ENCODE data around the gene CSNK1D.

CSNK1D gene

DNA sequence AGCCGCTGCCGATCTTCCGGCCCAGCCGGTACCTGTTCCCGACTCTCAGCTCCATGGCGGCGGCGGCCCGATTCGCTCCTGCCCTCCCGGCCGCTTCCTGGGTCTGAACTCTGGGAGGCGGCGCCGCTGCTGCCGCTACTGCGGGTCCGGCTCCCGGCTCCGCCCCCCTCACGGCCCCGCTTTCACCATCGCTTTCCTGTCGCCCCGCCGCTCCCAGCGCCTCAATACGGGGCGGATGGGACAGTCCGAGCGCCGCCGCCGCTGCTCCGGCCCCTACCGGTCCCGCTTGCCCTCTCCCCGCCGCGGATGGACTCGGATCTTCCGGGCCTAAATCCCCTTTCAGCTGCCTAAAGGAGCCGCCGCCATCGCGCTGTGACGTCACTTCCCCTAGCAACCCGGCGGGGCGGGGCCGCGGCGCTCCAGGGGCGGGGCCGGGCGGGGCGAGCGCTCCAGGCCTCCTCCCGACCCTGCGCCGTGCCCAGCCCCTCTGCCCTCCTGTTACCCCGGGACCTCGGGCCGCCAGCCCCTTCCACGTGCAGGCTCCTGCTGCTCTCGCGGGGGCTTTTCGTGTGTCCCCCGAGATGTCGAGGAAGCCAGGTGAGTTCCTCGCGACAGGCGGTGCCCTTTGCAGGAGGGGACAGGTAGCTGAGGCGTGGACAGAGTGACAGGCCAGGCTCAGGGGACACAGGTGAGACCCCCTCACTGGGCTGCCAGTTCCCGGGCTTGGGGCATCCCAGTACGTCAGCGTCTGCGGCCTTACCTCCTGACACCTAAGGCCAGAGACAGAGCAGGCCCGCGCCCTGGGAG lies at the start of gene CSNK1D:
CSNK1D (minus strand) TSS at position 374 of the 807 bp plus-strand sequence; CDS start at position 55, 319 bp downstream.
- DNase-seq = peak; percentile 74

DNA sequence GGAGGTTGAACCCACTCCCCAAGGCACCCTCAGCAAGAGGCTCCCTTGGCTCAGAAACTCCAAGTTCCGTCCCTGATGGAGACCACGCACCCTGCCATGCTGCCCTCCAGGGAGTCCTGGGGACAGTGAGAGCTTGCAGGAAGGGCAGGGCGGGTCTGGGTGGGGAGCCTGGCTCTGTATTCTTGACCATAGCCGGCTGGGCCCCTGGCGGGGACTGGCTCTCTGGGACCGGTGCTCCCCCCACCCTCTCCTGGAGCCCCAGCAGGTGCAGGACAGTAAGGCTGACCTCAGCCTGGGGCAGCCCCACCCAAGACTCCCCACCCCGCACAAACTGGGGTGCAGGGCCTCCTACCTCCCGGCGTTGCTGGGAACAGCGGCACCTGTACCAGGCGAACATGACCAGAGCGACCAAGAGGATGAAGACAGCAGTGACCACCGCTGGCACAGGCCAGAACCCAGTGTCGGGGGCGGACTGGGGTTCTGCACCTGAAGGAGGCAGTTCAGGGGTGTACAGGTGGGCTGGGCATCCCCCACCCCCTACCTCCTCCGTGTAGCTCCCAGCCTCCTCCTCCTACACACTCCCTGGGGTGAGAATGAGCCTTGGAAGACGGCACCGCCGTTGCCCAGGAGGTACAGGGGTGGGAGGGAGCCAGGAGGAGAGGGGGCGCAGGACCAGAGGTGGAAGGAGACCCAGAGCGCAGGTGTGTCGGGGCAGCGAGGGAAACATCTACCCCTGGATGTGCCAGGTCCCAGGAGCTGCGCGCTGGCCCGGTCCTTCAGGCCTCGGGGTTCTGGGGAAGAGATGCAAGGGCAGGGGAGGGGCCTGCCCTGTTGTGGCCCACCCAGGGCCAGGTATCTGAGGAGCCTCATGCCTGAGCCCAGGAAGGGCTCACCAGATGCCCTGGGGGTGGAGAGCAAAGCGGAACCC lies 49.3 kb upstream of the CSNK1D start:
- no peak for DNase-seq

DNA sequence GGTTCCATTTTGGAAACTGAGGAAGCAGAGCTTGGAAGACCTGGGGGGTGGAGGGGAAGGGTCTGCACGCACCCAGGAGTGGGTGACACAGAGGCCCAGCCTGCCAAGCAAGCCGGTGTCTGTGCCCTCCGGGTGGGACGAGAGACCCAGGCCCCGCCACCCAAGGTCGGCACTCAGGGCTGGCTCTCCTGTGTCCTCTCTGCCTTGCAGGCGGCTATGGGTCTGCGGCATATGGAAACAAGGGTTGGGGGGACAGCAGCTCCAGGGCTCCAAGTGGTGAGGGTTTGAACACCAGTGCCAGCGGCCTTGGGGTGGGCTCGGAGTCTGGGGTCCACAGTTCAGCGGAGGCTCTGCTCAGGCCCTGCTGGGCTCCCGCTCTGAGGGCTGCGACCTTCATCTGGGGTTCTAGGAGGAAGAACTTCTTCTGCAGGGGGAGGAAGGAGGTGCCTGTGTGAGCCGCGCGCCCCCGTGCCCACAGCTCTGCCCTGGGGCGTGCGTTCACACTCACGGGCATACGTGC lies 48.5 kb upstream of the CSNK1D start:
- no peak for DNase-seq

DNA sequence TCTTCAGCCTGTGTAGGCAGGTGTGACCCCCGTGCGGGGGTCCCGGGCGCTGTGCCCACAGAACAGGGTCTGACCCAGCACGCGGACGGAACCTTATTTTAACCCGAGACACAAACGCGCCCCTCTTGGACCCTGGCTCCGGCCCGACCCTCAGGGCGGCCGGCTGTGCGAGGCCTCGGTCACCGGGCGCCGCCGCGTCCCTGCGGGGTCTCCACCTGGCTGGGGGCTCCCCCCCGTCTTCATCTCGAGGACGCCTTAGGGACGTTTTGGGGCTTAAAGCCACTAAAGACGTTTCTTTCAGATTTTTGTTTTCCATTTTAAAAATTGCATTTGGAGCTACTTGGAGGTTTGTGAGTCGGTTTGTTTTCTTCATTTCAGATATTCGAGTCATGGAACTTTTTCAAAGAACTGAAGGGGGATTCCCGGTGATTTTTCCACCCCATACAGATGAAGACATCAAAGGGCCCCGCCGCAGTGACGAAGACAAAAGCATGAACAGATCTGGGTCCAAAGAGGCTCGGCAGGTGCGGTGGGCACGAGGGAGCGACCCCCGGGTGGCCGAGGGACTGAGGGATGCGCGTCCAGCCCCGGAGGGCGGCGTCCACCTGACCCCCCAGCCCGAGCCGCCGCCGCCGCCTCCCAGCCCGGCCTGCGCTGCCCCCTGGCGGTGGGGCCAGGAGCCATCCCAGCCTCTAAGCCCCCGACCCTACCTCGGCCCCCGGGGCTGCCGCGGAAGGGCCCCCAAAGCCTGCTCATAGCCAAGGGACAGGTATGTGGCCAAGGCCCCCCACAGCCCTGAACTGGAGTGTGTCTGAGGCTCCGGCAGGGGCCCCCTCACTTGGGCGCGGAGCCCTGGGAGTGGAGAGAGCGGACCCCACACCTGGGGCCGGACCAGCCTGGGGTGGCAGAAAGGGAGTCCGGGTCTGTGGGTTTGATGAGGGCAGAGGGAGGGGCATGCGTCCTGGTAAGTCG lies 47.7 kb upstream of the CSNK1D start:
- no peak for DNase-seq

DNA sequence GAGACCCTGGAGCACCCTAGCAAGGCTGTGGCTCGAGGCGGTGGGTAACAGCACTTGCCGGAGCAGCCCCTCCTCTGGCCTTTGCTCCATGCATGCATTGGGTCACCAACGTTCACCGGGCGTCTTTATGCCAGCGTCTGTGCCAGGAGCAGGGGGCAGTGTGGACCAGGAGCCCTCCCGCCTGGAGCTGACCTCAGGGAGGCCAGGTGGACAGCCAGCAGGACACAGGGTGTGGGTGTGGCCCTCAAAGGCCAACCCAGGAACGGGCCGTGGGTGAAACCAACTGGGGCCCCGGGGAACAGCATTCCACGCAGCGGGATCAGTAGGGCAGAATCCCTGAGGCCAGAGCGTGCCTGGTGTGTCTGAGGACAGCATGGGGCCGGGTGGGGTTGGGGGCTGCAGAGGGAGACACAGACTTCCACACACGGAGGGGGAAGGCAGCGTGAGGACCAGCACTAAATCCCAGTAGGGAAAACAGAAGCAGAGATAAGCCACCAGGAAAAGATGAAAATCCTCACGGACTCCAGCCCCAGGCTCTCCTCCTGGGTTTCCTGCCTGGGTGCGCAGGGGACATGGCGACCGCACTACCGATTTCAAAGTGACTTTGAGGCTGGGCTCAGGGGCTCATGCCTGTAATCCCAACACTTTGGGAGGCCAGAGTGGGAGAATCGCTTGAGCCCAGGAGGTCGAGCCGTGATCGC lies 46.8 kb upstream of the CSNK1D start:
- no peak for DNase-seq

DNA sequence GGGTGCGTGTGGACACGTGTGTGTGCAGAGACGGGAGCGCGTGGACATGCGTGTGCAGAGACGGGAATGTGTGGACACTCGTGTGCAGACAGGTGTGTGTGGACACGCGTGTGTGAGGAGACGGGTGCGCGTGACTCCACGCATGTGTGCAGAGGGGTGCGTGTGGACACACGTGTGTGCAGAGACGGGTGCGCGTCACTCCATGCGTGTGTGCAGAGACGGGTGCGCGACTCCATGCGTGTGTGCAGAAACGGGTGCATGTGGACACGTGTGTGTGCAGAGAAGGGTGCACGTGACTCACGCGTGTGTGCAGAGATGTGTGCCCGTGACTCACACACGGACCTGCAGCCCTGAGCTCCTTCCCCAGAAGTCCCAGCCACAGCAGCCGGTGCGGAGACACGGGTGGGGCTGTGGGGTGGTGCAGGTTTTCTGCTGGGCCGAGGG lies 46.1 kb upstream of the CSNK1D start:
- DNase-seq = no peak

DNA sequence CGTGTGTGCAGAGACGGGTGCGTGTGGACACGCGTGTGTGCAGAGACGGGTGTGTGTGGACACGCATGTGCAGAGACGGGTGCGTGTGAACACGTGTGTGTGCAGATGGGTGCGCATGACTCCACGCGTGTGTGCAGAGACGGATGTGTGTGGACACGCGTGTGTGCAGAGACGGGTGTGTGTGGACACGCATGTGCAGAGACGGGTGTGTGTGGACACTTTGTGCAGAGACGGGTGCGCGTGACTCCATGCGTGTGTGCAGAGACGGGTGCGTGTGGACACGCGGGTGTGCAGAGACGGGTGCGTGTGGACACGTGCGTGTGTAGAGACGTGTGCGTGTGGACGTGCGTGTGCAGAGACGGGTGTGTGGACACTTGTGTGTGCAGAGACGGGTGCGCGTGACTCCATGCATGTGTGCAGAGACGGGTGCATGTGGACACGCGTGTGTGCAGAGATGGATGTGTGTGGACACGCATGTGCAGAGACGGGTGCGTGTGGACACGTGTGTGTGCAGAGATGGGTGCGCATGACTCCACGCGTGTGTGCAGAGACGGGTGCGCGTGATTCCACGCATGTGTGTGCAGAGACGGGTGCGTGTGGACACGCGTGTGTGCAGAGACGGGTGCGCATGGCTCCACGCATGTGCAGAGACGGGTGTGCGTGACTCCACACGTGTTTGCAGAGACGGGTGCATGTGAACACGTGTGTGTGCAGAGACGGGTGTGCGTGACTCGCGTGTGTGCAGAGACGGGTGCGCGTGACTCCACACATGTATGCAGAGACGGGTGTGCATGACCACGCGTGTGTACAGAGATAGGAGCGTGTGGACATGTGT lies 45.5 kb upstream of the CSNK1D start:
- no peak for DNase-seq

DNA sequence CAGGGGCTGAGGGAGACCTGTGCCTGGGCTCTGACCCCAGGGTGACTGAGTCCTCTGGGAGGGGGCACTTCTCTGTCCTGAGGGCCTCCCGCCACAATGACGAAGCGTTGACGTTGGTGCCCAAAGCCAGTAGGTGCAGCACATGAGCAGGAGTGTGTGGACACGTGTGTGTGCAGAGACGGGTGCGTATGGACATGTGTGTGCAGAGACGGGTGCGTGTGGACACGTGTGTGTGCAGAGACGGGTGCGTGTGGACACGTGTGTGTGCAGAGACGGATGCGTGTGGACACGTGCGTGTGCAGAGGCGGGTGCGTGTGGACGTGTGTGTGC lies 44.6 kb upstream of the CSNK1D start:
- DNase-seq = no peak

DNA sequence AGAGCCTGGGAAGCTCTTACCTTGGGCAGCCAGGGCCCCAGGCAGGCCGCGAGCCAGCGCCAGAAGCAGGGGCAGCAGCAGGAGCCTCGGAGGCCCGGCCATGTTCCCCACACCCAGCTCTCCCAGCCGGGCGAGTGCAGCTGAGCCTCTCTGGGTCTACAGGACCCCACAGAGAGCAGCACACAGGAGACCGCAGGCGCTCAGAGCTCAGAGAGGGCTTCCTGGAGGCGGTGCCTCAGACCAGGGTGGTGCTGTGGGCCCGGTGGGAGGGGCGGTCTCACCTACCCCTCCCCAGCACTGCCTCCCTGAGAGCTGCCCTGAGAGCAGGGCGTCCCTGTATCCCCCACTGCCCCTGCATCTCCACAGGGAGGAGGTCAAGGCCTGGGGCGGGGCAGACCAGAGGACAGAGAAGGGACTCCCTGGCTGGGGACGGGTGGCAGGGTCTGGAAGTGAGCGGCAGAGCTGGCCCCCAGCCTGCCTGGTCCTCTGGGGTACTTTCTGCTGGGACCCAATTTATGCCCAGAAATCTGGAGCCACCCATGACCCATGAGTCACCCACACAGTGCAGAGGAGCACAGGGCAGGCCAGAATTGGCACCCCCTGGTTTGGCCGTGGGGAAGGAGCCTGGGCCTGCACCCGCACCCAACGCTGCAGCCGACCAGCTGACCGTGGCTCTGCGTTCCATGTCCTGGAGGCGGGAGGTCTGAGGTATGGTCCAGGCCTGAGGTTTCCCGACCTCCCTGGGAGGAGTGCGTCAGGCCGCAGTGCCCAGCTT lies 44.1 kb upstream of the CSNK1D start, which contains the start of gene CD7:
CD7 (minus strand) TSS at position 215 of the 775 bp plus-strand sequence; CDS start at position 102, 113 bp downstream.
- DNase-seq = no peak

DNA sequence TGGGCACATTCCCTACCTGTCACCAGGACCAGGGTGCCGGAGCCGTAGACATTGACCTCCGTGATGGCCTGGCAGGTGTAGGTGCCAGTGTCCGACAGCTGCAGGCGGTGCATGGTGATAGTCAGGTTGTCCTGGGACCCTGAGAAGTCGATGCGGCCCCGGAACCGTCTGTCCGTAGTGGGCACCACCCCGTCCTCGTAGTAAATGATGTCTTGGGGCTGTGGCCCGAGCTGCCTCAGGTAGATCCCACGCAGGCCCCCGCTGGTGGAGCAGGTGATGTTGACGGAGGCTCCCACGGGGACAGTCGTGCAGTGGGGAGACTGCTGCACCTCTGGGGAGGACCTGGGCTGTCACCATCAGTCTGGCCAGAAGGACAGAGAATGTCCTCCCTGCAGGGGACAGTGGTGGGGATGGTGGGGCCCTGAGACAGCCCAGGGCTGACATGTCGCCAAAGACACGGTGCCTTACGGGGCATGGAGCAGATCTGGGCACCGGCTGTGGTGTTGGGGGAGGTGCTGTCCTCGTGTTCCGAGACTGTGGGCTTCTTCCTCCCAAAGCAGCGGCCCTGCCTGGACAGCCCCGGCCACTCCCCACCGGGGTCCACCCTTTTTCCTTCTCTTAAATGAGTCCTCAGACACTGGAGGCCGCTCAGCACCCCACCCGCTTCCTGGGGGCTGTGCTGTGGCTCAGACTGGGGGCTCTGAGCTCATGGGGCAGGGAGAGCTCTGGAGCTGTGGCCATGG lies 43.3 kb upstream of the CSNK1D start:
- no peak for DNase-seq

DNA sequence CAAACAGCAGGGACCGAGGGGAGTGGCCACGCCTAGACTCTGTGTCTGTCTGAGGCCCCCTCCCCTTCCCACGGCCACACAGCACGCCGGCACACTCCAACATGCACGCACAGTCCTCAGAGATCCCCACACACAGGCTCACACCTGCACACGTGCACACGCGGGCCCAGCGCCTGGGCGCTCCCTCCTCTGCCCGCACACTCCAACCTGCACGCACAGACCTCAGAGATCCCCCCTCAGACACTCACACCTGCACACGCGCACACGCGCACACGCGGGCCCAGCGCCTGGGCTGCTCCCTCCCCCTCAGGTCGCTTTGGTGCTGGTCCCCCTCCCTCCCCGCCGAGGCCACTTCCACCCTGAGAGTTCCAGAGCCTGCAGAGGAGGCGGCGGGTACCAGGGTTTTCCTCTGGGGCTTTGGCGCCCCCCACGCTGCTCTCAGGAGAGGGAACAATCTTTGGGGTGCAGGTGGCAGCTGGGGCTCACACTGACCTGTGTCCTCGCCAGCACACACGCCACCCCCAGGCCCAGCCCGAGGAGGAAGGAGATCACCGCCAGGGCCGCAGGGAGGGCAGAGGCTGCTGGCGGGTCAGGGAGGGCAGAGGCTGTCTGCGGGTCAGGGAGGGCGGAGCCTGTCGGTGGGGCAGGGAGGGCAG lies 42.3 kb upstream of the CSNK1D start:
- no peak for DNase-seq

DNA sequence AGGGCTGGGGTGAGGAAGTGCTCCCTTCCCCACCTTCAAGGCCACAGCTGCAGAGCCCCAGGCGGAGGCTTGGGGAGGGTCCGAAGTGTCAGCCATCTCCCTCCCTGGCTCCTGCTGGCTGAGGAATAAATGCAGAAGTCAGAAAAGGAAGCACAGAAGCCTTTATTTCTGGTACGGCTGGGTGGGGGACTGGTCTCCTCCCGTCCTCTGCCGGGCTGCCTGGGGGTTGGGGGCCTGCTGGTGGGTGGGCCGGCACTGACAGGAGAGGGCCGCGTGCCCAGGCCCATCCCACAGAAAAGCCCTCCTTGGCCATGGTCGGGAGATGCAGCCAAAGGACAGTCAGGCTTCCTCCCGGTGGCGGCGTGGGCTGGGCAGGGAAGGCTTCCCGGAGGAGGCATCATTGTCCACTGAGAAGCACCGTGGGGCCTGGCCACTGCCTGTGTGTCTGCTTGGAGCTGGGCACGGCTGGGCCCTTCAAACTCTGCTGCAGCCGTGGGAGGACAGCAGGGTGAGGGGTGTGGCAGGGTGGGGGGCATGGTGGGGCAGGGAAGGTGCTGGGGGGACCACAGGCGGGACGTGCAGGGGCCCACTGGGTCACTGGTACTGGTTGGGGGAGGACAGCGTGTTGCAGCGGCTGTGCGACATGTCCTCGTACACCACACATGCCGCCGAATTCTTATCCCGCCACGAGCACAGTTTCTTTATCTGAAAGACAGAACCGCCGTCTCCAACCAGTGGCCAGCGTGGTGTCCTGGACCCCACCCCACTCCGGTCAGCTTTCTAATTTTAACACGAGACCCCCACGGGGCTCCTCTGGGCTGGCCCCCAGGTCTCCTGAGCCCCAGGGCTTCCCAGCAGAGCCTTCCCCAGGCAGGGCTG lies 41.5 kb upstream of the CSNK1D start:
- DNase-seq = no peak

DNA sequence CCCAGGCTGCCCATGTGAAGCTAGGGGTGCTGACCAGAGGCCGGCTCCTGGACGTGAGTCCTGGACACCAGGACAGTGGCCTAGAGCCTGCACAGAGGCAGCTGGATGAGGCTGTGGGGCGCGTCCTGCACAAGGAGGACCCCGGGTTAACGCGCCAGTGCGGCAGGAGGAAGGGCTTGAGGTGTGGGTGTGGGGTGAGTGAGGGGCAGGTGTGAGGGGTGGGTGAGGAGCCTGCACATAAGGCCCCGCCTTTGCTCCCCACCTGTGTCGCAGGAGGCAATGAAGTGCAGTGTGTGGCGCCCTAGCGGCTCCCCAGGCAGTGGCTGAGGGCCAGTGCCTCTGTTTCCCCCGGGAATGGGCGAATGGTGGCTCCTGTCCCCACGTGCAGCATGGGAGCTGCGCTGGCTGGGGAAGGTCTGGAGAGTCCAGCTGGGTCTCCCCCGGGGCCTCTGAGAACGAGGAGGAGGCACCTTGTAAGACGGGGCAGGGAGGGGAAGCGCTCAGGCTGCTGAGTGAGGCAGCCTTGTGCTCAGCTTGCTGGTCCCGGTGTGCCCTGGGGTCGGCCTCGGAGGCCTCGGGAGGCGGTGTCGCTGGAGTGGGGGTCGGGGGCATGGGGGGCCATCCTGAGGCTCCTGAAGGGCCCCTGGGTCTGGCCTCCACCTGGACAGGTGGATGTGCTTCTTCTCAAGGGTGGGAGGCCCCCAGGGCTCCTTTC lies 40.7 kb upstream of the CSNK1D start:
- no peak for DNase-seq

DNA sequence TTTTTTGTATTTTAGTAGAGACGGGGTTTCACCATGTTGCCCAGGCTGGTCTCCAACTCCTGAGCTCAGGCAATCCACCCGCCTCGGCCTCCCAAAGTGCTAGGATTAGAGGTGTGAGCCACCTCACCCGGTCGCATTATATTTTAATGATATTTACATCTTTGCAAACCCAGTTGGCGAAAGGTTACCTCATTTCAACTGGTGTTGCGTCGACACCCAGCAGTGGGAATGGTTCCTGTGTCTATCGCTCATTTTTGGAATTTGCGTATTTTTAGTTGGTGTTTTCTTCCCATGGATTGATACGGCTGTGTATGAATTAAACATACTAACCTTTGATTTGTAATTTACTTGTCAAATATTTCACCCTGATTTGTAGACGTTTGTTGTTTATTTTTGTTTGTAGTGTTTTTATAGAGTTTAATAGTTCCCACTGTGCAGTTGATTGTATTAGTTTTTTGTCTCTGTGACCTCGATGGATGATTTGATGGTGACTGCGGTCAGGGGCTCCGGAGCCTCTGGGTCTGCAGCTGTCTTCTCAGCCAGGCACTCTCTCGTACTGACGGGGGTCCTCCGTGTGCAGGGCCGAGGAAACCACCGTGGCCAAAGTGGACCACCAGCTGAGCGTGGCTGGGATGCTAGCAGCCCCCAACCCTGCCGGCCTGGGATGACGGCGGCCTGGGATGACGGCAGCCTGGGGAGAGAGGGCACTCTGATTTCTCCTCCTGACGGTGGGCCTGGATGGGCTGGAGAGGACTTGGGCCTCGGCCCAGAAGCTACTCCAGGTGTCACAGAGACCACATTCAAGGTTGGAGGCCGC lies 39.9 kb upstream of the CSNK1D start:
- DNase-seq = no peak

DNA sequence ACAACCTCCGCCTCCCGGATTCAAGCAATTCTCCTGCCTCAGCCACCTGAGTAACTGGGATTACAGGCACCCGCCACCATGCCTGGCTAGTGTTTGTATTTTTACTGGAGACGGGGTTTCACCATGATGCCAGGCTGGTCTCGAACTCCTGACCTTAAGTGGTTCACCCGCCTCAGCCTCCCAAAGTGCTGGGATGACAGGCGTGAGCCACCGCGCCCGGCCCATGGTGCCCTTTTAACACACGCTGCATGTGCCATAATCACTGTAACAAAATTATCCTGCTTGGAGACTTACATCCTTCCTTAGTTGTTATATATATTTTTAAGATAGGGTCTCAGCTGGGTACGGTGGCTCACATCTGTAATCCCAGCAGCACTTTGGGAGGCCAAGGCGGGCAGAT lies 38.5 kb upstream of the CSNK1D start:
- no peak for DNase-seq

DNA sequence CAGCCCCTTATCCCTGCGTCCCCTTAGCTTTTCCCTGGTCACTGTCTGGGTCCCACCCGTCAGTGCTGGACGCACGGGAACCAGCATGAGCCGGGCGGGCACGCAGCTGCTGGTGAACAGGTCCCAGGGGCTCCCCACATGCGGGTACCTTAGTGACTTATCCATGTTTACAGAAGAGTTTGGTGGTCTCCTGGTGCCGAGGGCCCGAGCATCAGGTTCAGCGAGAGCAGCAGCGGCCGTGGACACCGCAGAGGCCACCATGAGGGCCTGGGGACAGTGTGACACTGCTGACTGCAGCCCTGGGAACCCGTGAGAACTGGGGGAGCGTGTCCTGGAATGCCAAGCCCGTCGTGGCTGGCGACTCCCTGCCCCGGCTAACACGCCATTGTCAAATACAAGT lies 37.4 kb upstream of the CSNK1D start:
- no peak for DNase-seq

Data from NCI-H446 treated with DMSO at 0.1 percent for 48 hours (cell line).